COLO668 (cell line): Measurements from ENCODE around the gene SLC38A6.

Source experiments
- DNase-seq: peaks from one replicate; lab custom pipeline; 2025; ENCODE audit not compliant: unreplicated experiment; lab: John Stamatoyannopoulos, UW

SLC38A6 gene

DNA sequence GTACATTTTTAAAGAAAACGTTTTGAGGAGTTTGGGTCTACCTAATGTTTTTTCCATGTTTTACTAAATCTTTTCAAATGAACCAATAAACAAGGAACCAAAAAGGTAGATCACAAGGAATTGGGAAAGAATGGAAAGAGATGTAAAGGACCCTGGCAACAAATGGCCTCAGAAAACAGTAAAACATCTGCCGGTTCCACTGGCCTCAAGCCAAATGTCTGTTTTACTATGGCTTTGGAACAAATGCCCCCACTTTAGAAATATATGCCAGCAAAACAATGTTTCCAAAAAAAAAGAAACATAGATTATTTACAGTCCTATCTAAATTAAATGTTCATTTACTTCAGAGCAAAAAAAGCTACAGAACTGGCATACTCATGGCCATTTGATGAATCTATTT, 3.2 kb upstream of the SLC38A6 start:
- DNase-seq, result peak; percentile 38

DNA sequence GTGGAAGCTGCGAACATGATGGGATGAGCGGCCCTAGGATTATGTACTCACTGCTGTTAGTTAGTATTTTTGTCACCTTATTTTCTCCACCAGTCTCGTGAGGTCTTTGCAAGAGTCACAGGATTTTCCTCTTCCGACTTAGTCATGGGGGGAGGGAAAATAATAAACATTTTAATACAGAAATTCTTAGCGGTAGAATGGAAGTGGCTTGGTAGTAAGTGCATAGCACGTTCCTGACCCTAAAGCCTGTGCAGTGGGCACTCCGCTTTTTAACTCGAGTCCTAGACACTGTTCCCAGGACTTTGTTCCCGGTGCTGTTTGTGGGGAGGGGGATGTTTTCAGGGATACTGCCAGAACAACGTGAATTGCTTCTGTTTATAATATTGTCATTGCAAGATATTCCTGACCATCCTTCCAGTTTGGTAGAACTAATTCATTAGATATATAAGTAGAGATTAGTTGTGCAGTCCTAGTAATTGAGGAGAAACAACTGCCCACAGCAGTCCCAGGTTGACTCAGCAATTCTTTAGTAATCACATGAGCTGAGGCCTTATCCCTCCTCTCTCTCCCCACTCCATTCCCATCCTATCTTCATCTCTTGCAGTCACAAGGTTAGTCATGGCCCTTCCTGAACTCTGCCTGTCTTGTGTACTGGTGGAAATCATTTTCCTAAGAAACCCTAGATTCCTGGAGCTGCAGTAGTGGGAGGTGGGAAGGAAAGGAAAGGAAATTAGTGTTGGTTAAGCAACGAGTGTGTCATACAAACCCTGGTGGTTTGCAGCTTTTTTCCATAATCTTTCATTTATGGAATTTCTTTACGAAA, 799 bp downstream of the SLC38A6 start:
- no peak for DNase-seq

DNA sequence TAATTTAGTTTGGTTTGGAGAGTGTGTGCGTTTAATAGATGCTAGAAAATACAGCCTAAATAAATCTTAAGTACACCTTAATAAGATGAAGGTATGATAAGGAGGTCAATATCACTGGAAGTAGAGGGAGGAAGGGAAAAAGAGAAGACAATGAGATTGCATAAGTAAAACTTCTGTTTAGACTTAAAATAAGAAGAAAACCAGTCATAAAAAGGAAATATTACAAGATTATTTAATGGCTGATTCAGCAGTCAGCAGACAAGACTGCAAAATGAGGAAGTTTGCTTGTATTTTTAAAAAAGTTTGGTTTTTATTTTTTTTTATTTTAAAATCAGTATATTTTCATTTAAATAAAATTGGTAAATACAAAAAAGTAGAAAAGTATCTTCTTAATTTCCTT, 3.2 kb downstream of the SLC38A6 start:
- DNase-seq, result no peak

- no peak for DNase-seq
Observed at GRCh38 chr14:60986500-60986899, 5.5 kb downstream of the SLC38A6 start.

DNA sequence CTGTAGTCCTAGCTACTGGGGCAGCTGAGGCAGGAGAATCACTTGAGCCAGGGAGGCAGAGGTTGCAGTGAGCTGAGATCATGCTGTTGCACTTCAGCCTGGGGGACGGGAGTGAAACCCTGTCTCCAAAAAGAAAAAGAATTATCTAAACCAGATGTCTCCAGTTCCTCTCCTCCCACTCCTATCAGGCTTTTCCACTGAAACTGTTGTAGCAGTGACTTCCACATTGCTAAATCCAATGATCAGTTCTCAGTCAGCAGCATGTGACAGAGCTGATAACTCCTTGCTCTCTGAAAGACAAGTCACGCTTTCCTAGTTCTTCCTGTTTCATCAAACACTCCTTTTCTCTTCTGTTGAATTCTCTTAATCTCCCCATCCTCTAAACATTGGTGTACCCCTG, 8.6 kb downstream of the SLC38A6 start:
- DNase-seq, result no peak

DNA sequence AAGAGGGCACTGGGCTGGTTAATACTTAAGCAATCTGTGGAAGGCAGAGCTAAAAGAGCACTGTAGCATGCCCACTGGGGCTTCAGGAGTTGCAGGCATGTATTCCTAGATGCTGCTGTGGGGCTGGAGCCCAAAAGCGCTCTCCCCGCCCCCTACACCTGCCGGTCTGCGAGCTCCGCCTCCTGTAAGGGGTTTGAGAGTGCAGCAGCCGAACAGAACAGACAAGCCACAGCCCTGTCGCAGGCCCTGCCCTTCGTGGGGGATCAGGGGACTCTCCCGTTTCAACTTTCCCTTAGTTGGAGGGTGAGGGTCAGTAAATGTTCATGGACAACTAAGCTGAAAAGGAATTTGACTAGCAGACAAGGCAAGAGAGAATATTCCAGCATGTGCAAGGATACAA, 17.6 kb downstream of the SLC38A6 start:
- no peak for DNase-seq

DNA sequence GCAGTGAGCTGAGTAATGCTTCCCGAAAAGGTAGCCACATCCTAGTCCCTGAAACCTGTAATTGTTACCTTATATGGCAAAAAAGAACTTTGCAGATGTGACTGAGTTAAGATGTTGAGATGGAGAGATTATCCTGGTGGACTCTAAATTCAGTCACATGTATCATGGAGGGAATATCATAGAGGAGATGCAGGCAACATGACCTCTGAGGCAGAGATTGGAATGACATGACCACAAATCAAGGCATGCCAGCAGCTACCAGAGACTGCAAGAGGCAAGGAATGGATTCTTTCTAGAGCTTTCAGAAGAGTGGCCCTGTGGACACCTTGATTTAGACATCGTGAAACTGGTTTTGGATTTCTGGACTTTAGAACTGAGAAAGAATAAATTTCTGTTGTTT, 18.5 kb downstream of the SLC38A6 start:
- no peak for DNase-seq

DNA sequence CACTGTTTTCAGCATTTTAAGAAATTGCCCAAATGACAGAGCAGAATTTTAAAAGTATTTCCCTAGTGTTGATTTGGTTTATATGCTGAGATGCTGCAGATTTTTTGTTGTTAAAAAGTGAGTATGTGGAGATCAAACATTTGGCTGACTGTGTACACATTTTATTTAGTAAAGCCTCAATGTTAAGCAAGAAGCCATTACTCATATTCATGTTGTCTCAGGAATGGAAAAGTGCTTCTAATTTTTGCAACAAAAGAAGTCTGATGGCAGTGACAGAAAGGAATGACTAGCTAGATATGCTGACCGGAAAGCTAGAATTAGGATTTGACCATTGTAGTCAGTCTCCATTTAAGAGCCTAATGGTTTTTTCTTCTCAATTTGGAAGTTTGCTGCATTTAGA, 22.5 kb downstream of the SLC38A6 start:
- DNase-seq, result no peak

DNA sequence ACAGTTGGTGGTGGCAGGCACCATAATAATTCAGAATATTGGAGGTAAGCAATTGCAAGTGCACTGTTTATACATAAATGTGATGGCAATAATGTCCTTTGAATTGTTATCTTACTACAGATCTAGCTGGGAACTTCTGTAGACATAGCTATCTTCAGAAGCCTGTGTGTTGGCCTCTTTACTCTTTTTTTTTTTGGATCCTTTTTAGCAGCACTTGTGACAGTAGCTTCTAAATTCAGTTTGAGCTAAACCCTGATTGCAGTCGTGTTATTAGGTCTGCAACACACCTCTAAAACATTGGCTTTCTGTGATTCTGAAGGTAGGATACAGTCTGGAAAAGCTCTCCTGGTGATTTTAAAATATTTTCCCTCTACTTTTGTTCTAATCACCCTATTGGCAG, 38.5 kb downstream of the SLC38A6 start:
- no peak for DNase-seq

DNA sequence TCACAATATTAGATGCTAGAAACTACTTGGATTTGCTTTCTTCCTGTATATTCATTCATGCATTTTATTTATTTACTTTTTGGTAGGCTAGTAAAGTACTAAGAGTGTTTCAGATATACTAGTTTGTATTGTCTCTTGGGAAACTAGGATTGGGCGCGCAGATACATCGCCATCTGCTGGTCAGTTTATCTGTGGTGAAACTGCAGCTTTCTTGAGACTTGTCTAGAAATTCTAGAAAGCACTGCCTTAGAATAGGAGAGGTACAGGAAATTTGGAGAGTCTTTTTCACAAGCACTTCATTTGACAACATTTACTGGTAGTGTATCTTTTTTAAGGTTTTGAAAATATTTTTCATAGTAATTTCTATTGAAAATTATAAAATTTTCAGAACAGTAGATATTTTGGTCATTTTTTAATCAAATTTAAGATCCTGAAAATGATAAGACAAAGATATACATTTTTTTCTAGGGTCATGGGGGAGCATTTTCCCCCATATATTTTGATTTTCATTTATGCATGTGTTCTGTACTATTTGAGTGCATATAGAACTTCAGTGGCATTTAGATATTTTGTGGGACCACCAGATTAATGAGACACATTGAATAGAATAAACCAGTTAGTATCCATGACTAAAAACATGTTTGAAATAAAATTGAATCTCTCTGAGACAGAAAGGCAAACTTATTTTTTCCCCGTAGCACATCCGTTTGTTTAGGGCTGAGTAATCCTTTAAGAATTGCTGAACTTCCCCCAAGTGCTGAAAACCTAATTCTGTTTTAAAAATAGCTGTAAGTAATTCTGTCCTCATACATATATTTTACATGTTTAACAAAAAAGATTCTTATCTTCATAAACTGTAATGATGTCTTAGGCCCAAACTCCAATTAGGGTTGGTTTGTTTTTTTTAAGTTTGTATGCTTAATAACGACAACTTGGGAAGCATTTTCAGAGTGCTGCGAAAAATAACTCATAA, 44.5 kb downstream of the SLC38A6 start:
- peak; percentile 44 for DNase-seq

DNA sequence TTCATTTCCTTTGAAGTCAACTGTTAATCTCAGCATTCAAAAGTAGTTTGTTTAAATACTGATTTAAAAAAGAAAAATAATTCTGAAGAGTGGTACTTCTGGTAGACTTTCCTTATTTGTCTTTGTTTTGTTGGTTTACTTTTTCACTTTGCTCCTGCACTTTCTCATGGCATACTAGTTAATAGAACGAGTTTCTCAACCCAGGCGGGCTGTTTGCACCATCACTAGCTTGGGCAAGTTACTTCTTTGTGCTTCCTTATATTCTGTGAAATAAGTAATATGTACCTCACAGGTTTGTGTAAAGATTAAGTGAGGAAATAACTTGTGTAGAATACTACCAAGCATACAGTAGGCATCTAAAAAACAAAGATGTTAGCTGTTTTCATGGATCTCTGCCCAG, 45.5 kb downstream of the SLC38A6 start:
- no peak for DNase-seq

DNA sequence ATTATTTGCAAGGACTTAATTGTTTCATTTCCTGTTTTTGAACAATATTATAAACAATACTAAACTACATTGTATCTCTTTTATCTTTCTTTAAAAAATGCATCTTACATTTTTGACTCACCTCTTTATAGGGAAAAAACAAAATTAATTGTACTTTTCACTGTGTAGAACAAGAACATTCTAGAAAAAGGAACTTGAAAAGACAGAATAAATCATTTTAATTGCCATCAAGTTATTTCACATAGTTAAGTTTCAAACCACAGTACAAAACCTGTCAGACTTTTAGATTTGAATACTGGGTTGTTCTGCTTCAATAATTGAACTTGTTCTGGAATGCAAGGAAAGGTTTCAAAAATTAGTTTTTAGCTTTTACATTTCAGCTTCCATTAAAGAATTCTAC, 50.0 kb downstream of the SLC38A6 start:
- no peak for DNase-seq

- DNase-seq, result no peak
Observed at GRCh38 chr14:61033054-61033453, 52.0 kb downstream of the SLC38A6 start.

DNA sequence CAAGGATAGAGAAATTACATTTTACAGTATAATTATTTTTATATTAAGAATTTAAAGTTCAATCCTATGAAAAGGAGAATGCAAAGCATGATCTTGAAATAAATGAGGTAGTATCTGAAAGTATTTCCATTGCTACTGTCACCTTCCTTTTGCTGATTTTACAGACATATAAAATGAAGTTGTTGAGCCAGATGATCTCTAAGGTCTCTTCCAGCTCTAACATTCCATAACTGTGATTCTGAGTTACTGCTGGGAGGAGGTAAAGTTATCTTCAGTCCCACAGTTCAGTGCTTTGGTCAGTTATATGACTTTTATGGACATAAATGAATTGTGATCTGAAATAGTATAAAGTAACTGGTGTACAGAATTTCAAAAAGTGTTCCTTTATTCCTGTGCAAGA, 52.8 kb downstream of the SLC38A6 start:
- no peak for DNase-seq

GRCh38 chr14:61034416-61035120, 53.5 kb downstream of the SLC38A6 start:
- DNase-seq, result peak; percentile 22

DNA sequence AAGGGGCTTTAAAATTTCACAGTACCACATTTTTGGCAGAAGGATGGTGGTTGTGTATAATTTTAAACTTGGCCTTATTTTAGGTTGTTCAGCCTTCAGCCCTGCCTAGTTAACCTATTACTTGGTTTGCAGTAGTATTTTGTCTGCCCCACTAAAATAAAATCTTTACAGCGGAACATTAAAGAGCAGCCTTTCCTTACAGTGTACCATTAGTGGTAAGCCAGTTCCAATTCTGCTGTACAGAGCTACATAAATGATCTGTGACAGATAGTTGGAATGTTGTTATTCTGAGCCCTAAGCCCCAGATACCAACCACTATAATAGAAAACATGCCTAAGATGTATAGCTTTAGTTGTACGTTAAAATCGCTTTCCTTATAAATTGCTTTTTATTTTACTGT, 56.2 kb downstream of the SLC38A6 start:
- no peak for DNase-seq

DNA sequence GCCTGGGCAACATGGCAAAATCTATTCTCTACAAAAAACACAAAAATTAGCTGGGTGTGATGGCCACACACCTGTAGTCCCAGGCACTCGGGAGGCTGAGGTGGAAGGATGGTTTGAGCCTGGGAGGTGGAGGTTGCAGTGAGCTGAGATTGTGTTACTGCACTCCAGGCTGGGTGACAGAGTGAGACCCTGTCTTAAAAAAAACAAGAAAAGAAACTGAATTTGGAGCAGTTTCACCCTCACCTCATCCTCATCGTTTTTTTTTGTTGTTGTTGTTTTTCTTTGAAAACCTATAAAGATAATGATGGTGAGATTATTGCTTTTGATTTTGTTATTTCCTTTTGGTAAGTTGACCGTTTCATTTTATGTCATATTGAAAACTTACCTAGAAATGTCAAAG, 60.7 kb downstream of the SLC38A6 start:
- DNase-seq, result no peak

DNA sequence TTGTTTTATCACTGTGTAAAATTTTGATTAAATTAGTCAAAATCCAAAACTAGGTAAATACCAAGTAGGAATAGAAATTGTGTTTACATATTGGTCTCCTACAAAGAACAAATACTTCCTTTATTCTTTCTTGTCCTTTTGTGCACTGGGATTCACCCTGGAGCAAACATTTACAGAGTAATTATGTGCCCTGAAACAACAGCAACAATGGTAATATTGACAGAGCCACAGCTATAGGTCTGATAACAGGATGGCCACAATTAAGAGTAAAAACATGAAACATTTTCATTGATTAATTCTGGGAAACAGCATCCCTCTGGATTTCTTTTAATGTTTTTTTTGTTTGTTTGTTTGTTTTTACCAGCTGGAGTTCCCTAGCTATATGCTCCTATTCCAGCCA, 61.2 kb downstream of the SLC38A6 start:
- no peak for DNase-seq

DNA sequence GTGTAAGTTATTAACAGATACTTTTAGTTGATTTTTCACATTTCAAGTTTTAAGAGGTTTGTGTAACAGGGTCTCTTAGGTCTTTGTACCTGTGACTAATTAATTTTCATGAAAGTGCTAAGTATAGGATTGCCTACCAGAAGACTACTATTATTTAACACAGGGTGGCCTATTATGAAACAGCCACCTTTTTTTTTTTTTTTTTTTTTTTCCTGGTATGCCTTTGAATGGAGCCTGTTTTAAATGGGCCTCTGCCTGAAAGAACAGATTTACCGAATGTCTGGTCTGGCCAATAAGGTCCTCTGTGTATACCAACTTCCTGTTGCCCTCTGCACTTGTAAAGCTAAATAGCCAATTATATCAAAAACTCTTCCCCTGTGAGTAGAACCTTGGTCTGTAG, 62.5 kb downstream of the SLC38A6 start:
- DNase-seq, result no peak

DNA sequence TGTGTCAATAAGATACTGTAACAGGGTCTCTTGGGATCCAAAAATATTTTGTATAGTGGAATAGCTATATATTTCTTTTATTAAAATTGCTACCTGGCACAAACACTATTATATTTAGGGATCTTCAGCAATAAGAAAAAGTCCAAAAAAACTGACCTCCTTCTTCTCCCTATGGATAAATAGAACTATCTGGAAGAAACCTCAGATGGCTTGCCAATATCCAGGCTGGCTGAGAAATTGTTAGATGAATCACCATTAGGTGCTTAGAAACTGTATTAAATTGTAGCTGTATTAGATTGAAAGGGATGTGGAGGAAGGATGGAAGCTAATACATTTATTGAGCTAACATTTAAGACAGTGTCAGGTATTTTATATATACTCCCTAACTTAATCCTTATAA, 66.0 kb downstream of the SLC38A6 start:
- no peak for DNase-seq

GRCh38 chr14:61048640-61049039, 67.6 kb downstream of the SLC38A6 start:
- DNase-seq, result no peak

DNA sequence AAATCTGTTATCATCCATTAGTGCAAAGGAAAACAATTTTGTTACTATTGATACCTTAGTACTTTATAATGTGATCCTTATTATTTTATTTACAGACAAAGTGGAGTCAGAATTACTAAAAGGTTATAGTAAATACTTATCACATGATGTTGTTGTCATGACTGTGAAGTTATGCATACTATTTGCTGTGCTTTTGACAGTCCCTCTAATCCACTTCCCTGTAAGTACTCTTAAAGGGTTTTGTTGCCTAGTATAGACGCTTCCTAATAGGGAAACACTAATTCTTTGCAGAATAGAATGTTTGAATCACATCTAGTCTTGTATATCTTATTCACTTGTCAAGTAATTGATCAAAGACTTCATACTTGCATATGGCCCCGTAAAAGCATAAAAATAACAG, 69.4 kb downstream of the SLC38A6 start:
- no peak for DNase-seq
